GM10847 (cell line): ENCODE data around the gene GPR137C.

Experiments
- POLR2A ChIP-seq: IDR thresholded peaks from 2 replicates; pipeline ENCODE4 v1.6.1; 2011; ENCODE audit not compliant: insufficient read length; ENCODE audit errors: extremely low read depth

Gene GPR137C

GRCh38 chr14:52551696-52552062 lies 957 bp upstream of the GPR137C start:
- TF ChIP-seq POLR2A, result no peak

GRCh38 chr14:52553002-52553670 lies 500 bp downstream of the GPR137C start:
- no peak for TF ChIP-seq POLR2A

- no peak for TF ChIP-seq POLR2A
These were observed 1.3 kb downstream of the GPR137C start for GRCh38 chr14:52553671-52554575.

- TF ChIP-seq POLR2A, result no peak
These were observed 6.1 kb downstream of the GPR137C start for GRCh38 chr14:52558688-52559087.

GRCh38 chr14:52563120-52563519 lies 10.5 kb downstream of the GPR137C start:
- TF ChIP-seq POLR2A, result no peak

- no peak for TF ChIP-seq POLR2A
These were observed 23.2 kb downstream of the GPR137C start for GRCh38 chr14:52575858-52576257.

GRCh38 chr14:52583544-52583943 lies 30.9 kb downstream of the GPR137C start:
- TF ChIP-seq POLR2A, result no peak

GRCh38 chr14:52589646-52590045 lies 37.0 kb downstream of the GPR137C start:
- TF ChIP-seq POLR2A, result no peak

- no peak for TF ChIP-seq POLR2A
These were observed 37.7 kb downstream of the GPR137C start for GRCh38 chr14:52590318-52590717.

GRCh38 chr14:52596320-52596719 lies 43.7 kb downstream of the GPR137C start:
- no peak for TF ChIP-seq POLR2A

GRCh38 chr14:52596861-52597260 lies 44.2 kb downstream of the GPR137C start:
- TF ChIP-seq POLR2A, result no peak

GRCh38 chr14:52598568-52598967 lies 45.9 kb downstream of the GPR137C start:
- no peak for TF ChIP-seq POLR2A

- no peak for TF ChIP-seq POLR2A
These were observed 47.3 kb downstream of the GPR137C start for GRCh38 chr14:52599974-52600373.

- TF ChIP-seq POLR2A, result no peak
These were observed 49.5 kb downstream of the GPR137C start for GRCh38 chr14:52602131-52602530.

- no peak for TF ChIP-seq POLR2A
These were observed 54.4 kb downstream of the GPR137C start for GRCh38 chr14:52607061-52607460.

GRCh38 chr14:52609445-52610044 lies 56.9 kb downstream of the GPR137C start:
- TF ChIP-seq POLR2A, result no peak
